Measurements from ENCODE around the gene EPYC.
A peak's percentile ranks its signal among the peaks of the same experiment; 100 is the strongest.

Gene EPYC

GRCh38 chr12:90979951-90980350 is 24.8 kb downstream of the EPYC start:
- no peak for DNase-seq
- TF ChIP-seq POLR2A (IDR thresholded peaks at IDR 0.05; ENCODE audit: low read length) (no peak), GATA1 (IDR thresholded peaks at IDR 0.05; ENCODE audit: low read depth, low read length) (no peak)

GRCh38 chr12:90979019-90979418 is 25.8 kb downstream of the EPYC start:
- TF ChIP-seq GATA1 (IDR thresholded peaks at IDR 0.05; ENCODE audit: low read depth, low read length) = no peak
- TF ChIP-seq POLR2A (IDR thresholded peaks at IDR 0.05; ENCODE audit: low read length) = no peak
- no peak for DNase-seq

GRCh38 chr12:90978117-90978770 is 26.5 kb downstream of the EPYC start:
- peak; percentile 1 to 14 for DNase-seq
- no peak for TF ChIP-seq POLR2A (IDR thresholded peaks at IDR 0.05; ENCODE audit: low read length)
- TF ChIP-seq GATA1 (IDR thresholded peaks at IDR 0.05; ENCODE audit: low read depth, low read length) = no peak

GRCh38 chr12:90977224-90977623 is 27.5 kb downstream of the EPYC start:
- TF ChIP-seq POLR2A (IDR thresholded peaks at IDR 0.05; ENCODE audit: low read length) (no peak), GATA1 (IDR thresholded peaks at IDR 0.05; ENCODE audit: low read depth, low read length) (no peak)
- no peak for DNase-seq

GRCh38 chr12:90974286-90974685 is 30.5 kb downstream of the EPYC start:
- no peak for TF ChIP-seq POLR2A (IDR thresholded peaks at IDR 0.05; ENCODE audit: low read length)
- no peak for TF ChIP-seq GATA1 (IDR thresholded peaks at IDR 0.05; ENCODE audit: low read depth, low read length)
- no peak for DNase-seq

GRCh38 chr12:90972226-90972625 is 32.5 kb downstream of the EPYC start:
- TF ChIP-seq GATA1 (IDR thresholded peaks at IDR 0.05; ENCODE audit: low read depth, low read length) = no peak
- no peak for TF ChIP-seq POLR2A (IDR thresholded peaks at IDR 0.05; ENCODE audit: low read length)
- DNase-seq = no peak

GRCh38 chr12:90970911-90971310 is 33.9 kb downstream of the EPYC start:
- no peak for TF ChIP-seq POLR2A (IDR thresholded peaks at IDR 0.05; ENCODE audit: low read length)
- no peak for TF ChIP-seq GATA1 (IDR thresholded peaks at IDR 0.05; ENCODE audit: low read depth, low read length)
- DNase-seq = no peak

GRCh38 chr12:90970471-90970870 is 34.3 kb downstream of the EPYC start:
- TF ChIP-seq GATA1 (IDR thresholded peaks at IDR 0.05; ENCODE audit: low read depth, low read length) (no peak), POLR2A (IDR thresholded peaks at IDR 0.05; ENCODE audit: low read length) (no peak)
- no peak for DNase-seq

GRCh38 chr12:90969851-90970250 is 34.9 kb downstream of the EPYC start:
- no peak for DNase-seq
- TF ChIP-seq GATA1 (IDR thresholded peaks at IDR 0.05; ENCODE audit: low read depth, low read length) (no peak), POLR2A (IDR thresholded peaks at IDR 0.05; ENCODE audit: low read length) (no peak)

GRCh38 chr12:90969346-90969745 is 35.4 kb downstream of the EPYC start:
- TF ChIP-seq GATA1 (IDR thresholded peaks at IDR 0.05; ENCODE audit: low read depth, low read length) (no peak), POLR2A (IDR thresholded peaks at IDR 0.05; ENCODE audit: low read length) (no peak)
- DNase-seq = no peak

GRCh38 chr12:90965204-90965603 is 39.6 kb downstream of the EPYC start:
- DNase-seq = no peak
- TF ChIP-seq GATA1 (IDR thresholded peaks at IDR 0.05; ENCODE audit: low read depth, low read length) (no peak), POLR2A (IDR thresholded peaks at IDR 0.05; ENCODE audit: low read length) (no peak)

GRCh38 chr12:90964616-90965015 is 40.2 kb downstream of the EPYC start:
- no peak for TF ChIP-seq GATA1 (IDR thresholded peaks at IDR 0.05; ENCODE audit: low read depth, low read length)
- no peak for TF ChIP-seq POLR2A (IDR thresholded peaks at IDR 0.05; ENCODE audit: low read length)
- no peak for DNase-seq

GRCh38 chr12:90963946-90964345 is 40.8 kb downstream of the EPYC start:
- DNase-seq = no peak

GRCh38 chr12:90961154-90961553 is 43.6 kb downstream of the EPYC start:
- no peak for DNase-seq
- TF ChIP-seq GATA1 (IDR thresholded peaks at IDR 0.05; ENCODE audit: low read depth, low read length) (no peak), POLR2A (IDR thresholded peaks at IDR 0.05; ENCODE audit: low read length) (no peak)

More at GRCh38 chr12:90963946-90964345, 40.8 kb downstream of the EPYC start:
- no peak for TF ChIP-seq GATA1 (IDR thresholded peaks at IDR 0.05; ENCODE audit: low read depth, low read length)
- TF ChIP-seq POLR2A (IDR thresholded peaks at IDR 0.05; ENCODE audit: low read length) = no peak

GRCh38 chr12:90959538-90960139 is 45.1 kb downstream of the EPYC start:
- TF ChIP-seq GATA1 (IDR thresholded peaks at IDR 0.05; ENCODE audit: low read depth, low read length) (no peak), POLR2A (IDR thresholded peaks at IDR 0.05; ENCODE audit: low read length) (no peak)
- DNase-seq = peak; percentile 35 to 59
